H1 (cell line): ENCODE measurements around the gene ZNF521. TPM values are rescaled to one million over a fixed set of nuclear protein-coding genes. Genes with fewer than 3 reads are reported as not detected.

ENCODE experiments used
- CTCF ChIA-PET: fragments of 300-600 bp; sonication (Branson Sonifier 250); formaldehyde crosslinking; loops from one replicate; lab custom pipeline; 2021; ENCODE audit not compliant: partially characterized antibody; lab: Charles Lee
- POLR2A ChIA-PET: fragments of 300-600 bp; sonication (Branson Sonifier 250); formaldehyde crosslinking; loops from one replicate; lab custom pipeline; 2021; ENCODE audit warnings: inconsistent platforms; ENCODE audit not compliant: partially characterized antibody; lab: Charles Lee
- DNase-seq, 2 experiments: peaks; one replicate each; pipeline versions ENCODE4 v3.0.0 to v3.0.0-alpha.2; 2010 to 2022; ENCODE audit warnings: low spot score in 2 of 2, low read depth in 1 of 2, mixed read lengths in 1 of 2
- FAIRE-seq: peaks from 2 replicates; lab custom pipeline; 2011; peaks lifted over from hg19 to GRCh38; lab: Jason Lieb, UNC
- H2AFZ ChIP-seq: 2 replicates; pipeline ENCODE4 v1.8.1; 2012; ENCODE audit warnings: low read length, inconsistent platforms
- H2AK5ac ChIP-seq: 2 replicates; pipeline ENCODE4 v1.6.1; 2013; ENCODE audit warnings: low read depth, low read length
- H2BK120ac ChIP-seq: replicated peaks from 2 replicates; pipeline ENCODE3; 2013; ENCODE audit warnings: low read depth, low read length, inconsistent platforms
- H2BK12ac ChIP-seq: 2 replicates; pipeline ENCODE4 v1.6.1; 2013; ENCODE audit warnings: low read depth, low read length
- H2BK15ac ChIP-seq: 2 replicates; pipeline ENCODE4 v1.6.1; 2013; ENCODE audit warnings: low read length
- H2BK20ac ChIP-seq: 2 replicates; pipeline ENCODE4 v1.6.1; 2013; ENCODE audit warnings: low read length
- H2BK5ac ChIP-seq: 2 replicates; pipeline ENCODE4 v1.6.1; 2013; ENCODE audit warnings: low read depth, low read length
- H3K14ac ChIP-seq: 2 replicates; pipeline ENCODE4 v1.6.1; 2013; ENCODE audit warnings: inconsistent platforms; ENCODE audit not compliant: insufficient read length
- H3K18ac ChIP-seq: 2 replicates; pipeline ENCODE4 v1.6.1; 2013; ENCODE audit warnings: low read length; ENCODE audit errors: extremely low read depth
- H3K23ac ChIP-seq: 2 replicates; pipeline ENCODE4 v1.6.1; 2013; ENCODE audit warnings: inconsistent platforms; ENCODE audit not compliant: insufficient read length
- H3K23me2 ChIP-seq: 2 replicates; pipeline ENCODE4 v1.6.1; 2013; ENCODE audit warnings: low read depth, low read length
- H3K27ac ChIP-seq: 2 replicates; pipeline ENCODE4 v1.6.1; 2011; ENCODE audit warnings: low read depth, low read length, inconsistent platforms
- H3K27me3 ChIP-seq, 4 experiments: replicated peaks in 1 of 4; 1 replicate in 1 of 4; 2 replicates in 3 of 4; pipeline versions ENCODE4 v1.6.1 to v1.8.1; 2011 to 2013; ENCODE audit warnings: low read length in 3 of 4, mild to moderate bottlenecking in 3 of 4, inconsistent platforms in 2 of 4, mixed read lengths in 2 of 4, moderate library complexity in 1 of 4; ENCODE audit not compliant: control insufficient read depth in 3 of 4, insufficient read depth in 3 of 4; ENCODE audit errors: extremely low read depth in 1 of 4
- H3K36me3 ChIP-seq, 4 experiments: 2 replicates each; pipeline versions ENCODE4 v1.6.1 to v1.8.1; 2011 to 2013; ENCODE audit warnings: mild to moderate bottlenecking in 4 of 4, low read length in 3 of 4, moderate library complexity in 2 of 4, control low read depth in 1 of 4, inconsistent platforms in 1 of 4; ENCODE audit not compliant: insufficient read depth in 4 of 4, control insufficient read depth in 2 of 4
- H3K4ac ChIP-seq: replicated peaks from 2 replicates; pipeline ENCODE3; 2013; ENCODE audit warnings: low read length, low read depth, mixed read lengths, inconsistent platforms; ENCODE audit not compliant: insufficient read length
- H3K4me1 ChIP-seq, 4 experiments: replicated peaks in 1 of 4; 1 replicate in 1 of 4; 2 replicates in 3 of 4; pipeline versions ENCODE4 v1.6.1 to v1.8.1; 2011 to 2013; ENCODE audit warnings: low read length in 3 of 4, inconsistent platforms in 2 of 4, mixed read lengths in 1 of 4; ENCODE audit not compliant: insufficient read depth in 4 of 4, control insufficient read depth in 3 of 4
- H3K4me2 ChIP-seq, 2 experiments: 2 replicates each; pipeline versions ENCODE4 v1.6.1 to v1.8.1; 2011 to 2013; ENCODE audit warnings: low read depth in 2 of 2, low read length in 2 of 2, control low read depth in 1 of 2, inconsistent platforms in 1 of 2, mild to moderate bottlenecking in 1 of 2; ENCODE audit not compliant: insufficient read depth in 1 of 2
- H3K4me3 ChIP-seq, 4 experiments: fragments of 200-600, 300-600 bp in 1 of 4; sonication (generic), shearing (Covaris generic), sonication (Bioruptor Twin) in 1 of 4; 2 replicates each; pipeline versions ENCODE4 v1.5.1 to v1.8.1; 2011 to 2016; ENCODE audit warnings: low read length in 4 of 4, low read depth in 3 of 4, control low read depth in 2 of 4, inconsistent platforms in 2 of 4, mild to moderate bottlenecking in 2 of 4, mixed read lengths in 1 of 4, moderate library complexity in 1 of 4; ENCODE audit not compliant: insufficient read depth in 2 of 4; ENCODE audit errors: extremely low read depth in 1 of 4
- H3K56ac ChIP-seq: replicated peaks from 2 replicates; pipeline ENCODE3; 2013; ENCODE audit warnings: low read depth, mild to moderate bottlenecking, mixed read lengths, low read length, inconsistent platforms; ENCODE audit not compliant: insufficient read length
- H3K79me1 ChIP-seq: 2 replicates; pipeline ENCODE4 v1.6.1; 2013; ENCODE audit warnings: low read depth, low read length, control low read depth
- H3K79me2 ChIP-seq, 2 experiments: 2 replicates each; pipeline versions ENCODE4 v1.6.1 to v1.8.1; 2012 to 2013; ENCODE audit warnings: low read length in 2 of 2, mild to moderate bottlenecking in 2 of 2, inconsistent platforms in 1 of 2; ENCODE audit not compliant: insufficient read depth in 2 of 2, control insufficient read depth in 1 of 2
- H3K9ac ChIP-seq, 4 experiments: replicated peaks in 1 of 4; 1 replicate in 1 of 4; 2 replicates in 3 of 4; pipeline versions ENCODE4 v1.6.1 to v1.8.1; 2011 to 2013; ENCODE audit warnings: low read depth in 3 of 4, low read length in 3 of 4, control low read depth in 2 of 4, mild to moderate bottlenecking in 2 of 4, moderate library complexity in 2 of 4, inconsistent platforms in 1 of 4; ENCODE audit errors: extremely low read depth in 1 of 4
- H3K9me3 ChIP-seq, 2 experiments: 2 replicates each; pipeline versions ENCODE4 v1.6.1 to v1.8.1; 2012 to 2013; ENCODE audit warnings: mild to moderate bottlenecking in 2 of 2, moderate library complexity in 2 of 2, control low read depth in 1 of 2, inconsistent platforms in 1 of 2, low read depth in 1 of 2, low read length in 1 of 2, mixed read lengths in 1 of 2; ENCODE audit not compliant: insufficient read depth in 2 of 2
- H4K20me1 ChIP-seq, 2 experiments: replicated peaks in 1 of 2; 2 replicates each; pipeline versions ENCODE3 to v1.8.1; 2011 to 2013; ENCODE audit warnings: inconsistent platforms in 2 of 2, low read length in 2 of 2, mild to moderate bottlenecking in 1 of 2; ENCODE audit not compliant: insufficient read depth in 2 of 2, control insufficient read depth in 1 of 2
- H4K5ac ChIP-seq: 2 replicates; pipeline ENCODE4 v1.6.1; 2013; ENCODE audit warnings: low read length, low read depth, mixed read lengths, inconsistent platforms; ENCODE audit not compliant: insufficient read length
- H4K8ac ChIP-seq: 2 replicates; pipeline ENCODE4 v1.8.0; 2013; ENCODE audit warnings: mild to moderate bottlenecking, moderate library complexity, low read length, inconsistent platforms; ENCODE audit not compliant: insufficient read depth; ENCODE audit errors: extremely low read depth
- H4K91ac ChIP-seq: replicated peaks from 2 replicates; pipeline ENCODE3; 2013; ENCODE audit warnings: low read length, mixed read lengths, inconsistent platforms; ENCODE audit not compliant: insufficient read length
- ASH2L ChIP-seq: fragments of 200-600, 300-600 bp; sonication (generic); IDR thresholded peaks from one replicate; pipeline ENCODE4 v1.7.1; 2017; ENCODE audit warnings: low read length
- BACH1 ChIP-seq: IDR thresholded peaks from 2 replicates; pipeline ENCODE4 v1.6.1; 2012; ENCODE audit warnings: low read length, improper control_type of control experiment
- BRCA1 ChIP-seq: IDR thresholded peaks from 2 replicates; pipeline ENCODE4 v1.6.1; 2012; ENCODE audit warnings: low read depth, low read length, improper control_type of control experiment
- CBX8 ChIP-seq: fragments of 300-800, 300-1000 bp; sonication (generic); IDR thresholded peaks from 2 replicates; pipeline ENCODE4 v1.7.1; 2016; ENCODE audit warnings: low read depth, low read length, borderline replicate concordance
- CHD2 ChIP-seq: IDR thresholded peaks from 2 replicates; pipeline ENCODE4 v1.6.1; 2012; ENCODE audit warnings: low read length, improper control_type of control experiment
- CREB1 ChIP-seq: IDR thresholded peaks from 2 replicates; pipeline ENCODE4 v1.6.1; 2012; ENCODE audit warnings: inconsistent platforms
- EP300 ChIP-seq, 2 experiments: IDR thresholded peaks; 1 replicate in 1 of 2; 2 replicates in 1 of 2; pipeline ENCODE4 v1.6.1; 2011 to 2012; ENCODE audit warnings: low read depth in 2 of 2, low read length in 2 of 2, mild to moderate bottlenecking in 2 of 2, borderline replicate concordance in 1 of 2, inconsistent platforms in 1 of 2, moderate library complexity in 1 of 2
- EZH2 ChIP-seq: fragments of 200-600 bp; sonication (generic); IDR thresholded peaks from 2 replicates; pipeline ENCODE4 v1.7.1; 2012; ENCODE audit warnings: low read depth, mild to moderate bottlenecking, moderate library complexity, low read length, inconsistent platforms; ENCODE audit not compliant: severe bottlenecking
- MAFK ChIP-seq: IDR thresholded peaks from 2 replicates; pipeline ENCODE4 v1.6.1; 2012; ENCODE audit warnings: low read depth, mild to moderate bottlenecking, improper control_type of control experiment, low read length
- POLR2AphosphoS5 ChIP-seq: IDR thresholded peaks from 2 replicates; pipeline ENCODE4 v1.6.1; 2011; ENCODE audit warnings: low read depth, low read length
- POU5F1 ChIP-seq: IDR thresholded peaks from 2 replicates; pipeline ENCODE4 v1.6.1; 2011; ENCODE audit warnings: low read depth, mild to moderate bottlenecking, low read length, moderate library complexity
- RXRA ChIP-seq: IDR thresholded peaks from 2 replicates; pipeline ENCODE4 v1.6.1; 2011; ENCODE audit warnings: low read depth, mild to moderate bottlenecking, low read length, moderate library complexity; ENCODE audit not compliant: insufficient read depth
- SIRT6 ChIP-seq: IDR thresholded peaks from one replicate; pipeline ENCODE4 v1.7.1; 2012; ENCODE audit warnings: low read length, inconsistent platforms
- TCF12 ChIP-seq: IDR thresholded peaks from 2 replicates; pipeline ENCODE4 v1.6.1; 2011; ENCODE audit warnings: low read depth, mild to moderate bottlenecking, low read length
- WGBS, 2 experiments: shearing (Covaris generic) in 1 of 2; methylation state at CpG; one replicate each; pipeline versions ENCODE4 v1.1.6 to v1.1.7; 2013 to 2015; ENCODE audit warnings: low lambda C conversion rate in 2 of 2, mixed read lengths in 2 of 2, inconsistent platforms in 1 of 2, low coverage in 1 of 2, missing lambda C conversion rate in 1 of 2; ENCODE audit not compliant: insufficient replicate concordance in 2 of 2, insufficient coverage in 1 of 2, insufficient read length in 1 of 2; ENCODE audit errors: extremely low coverage in 1 of 2, missing lambda C conversion rate in 1 of 2; 5-methylcytosine and 5-hydroxymethylcytosine counted together
- polyA plus RNA-seq, 7 experiments: library from polyadenylated mRNA; depleted of rRNA in 3 of 7; stranded (reverse) in 5 of 7; unstranded in 2 of 7; fragments of >200 nt in 5 of 7; fragments of 200-250 nt in 2 of 7; gene quantifications; 1 replicate in 5 of 7; 2 replicates in 1 of 7; 4 replicates in 1 of 7; pipeline versions ENCODE4 v1.2.1 to v1.2.3, GENCODE V29; 2011 to 2013; ENCODE audit warnings: missing spikeins in 2 of 7, mixed read lengths in 2 of 7
- total RNA-seq: library from RNA; stranded (reverse); fragmentation: NEBNext Ultra II Directional; extraction: Animal tissue kit (Norgen Biotek cat#: 25700); gene quantifications from 2 replicates; pipeline ENCODE4 v1.2.1, GENCODE V29; 2021
- TF ChIP-seq, protein P1 (sequence below): IDR thresholded peaks from 2 replicates; pipeline ENCODE4 v1.6.1; 2012; ENCODE audit warnings: inconsistent platforms

ZNF521 gene
- total and polyA plus RNA-seq, 2 of the 8 experiments (the other 6 are each of a cell fraction or from before 2014, with no cell fraction given): 9.5 to 15.8 TPM

DNA sequence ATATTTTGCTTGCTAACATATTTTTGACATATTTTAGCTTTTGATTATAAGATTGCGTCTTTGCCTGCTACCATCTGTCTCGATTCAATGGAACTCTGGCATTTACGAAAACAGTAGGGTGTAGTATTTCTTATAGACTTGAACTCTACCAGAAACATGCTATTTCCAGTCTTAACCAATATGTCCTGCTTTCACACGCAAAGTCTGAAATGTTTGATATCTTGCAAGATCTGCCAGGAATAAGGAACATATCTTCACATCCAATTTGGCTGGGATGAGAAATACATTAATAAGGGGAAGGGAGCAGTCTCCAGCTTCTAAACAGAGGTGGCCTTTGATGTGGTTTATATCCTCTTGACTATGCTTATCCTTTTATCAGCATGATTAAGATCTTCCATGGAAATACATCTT, 299.4 kb downstream of the ZNF521 start:
- H2AFZ ChIP-seq: no peak overlapping the region
- peaks cover 18 to 41% (median 35%) of the 10 kb centered on the region in 4 experiments for H3K27me3 ChIP-seq
- H4K20me1 ChIP-seq: peaks cover 3 to 4% of the 10 kb centered on the region in 2 experiments
- no peaks in the 10 kb centered on the region for H3K9me3 ChIP-seq
- H3K14ac ChIP-seq: no peak overlapping the region
- no peaks in the 10 kb centered on the region for H3K79me2 ChIP-seq
- H2BK5ac ChIP-seq: no peak overlapping the region
- no peak overlapping the region for H3K4me3 ChIP-seq
- no peak overlapping the region for H4K5ac ChIP-seq
- H3K4me1 ChIP-seq: peaks cover 0 to 3% (median 2%) of the 10 kb centered on the region in 4 experiments; a peak in 5 of 7 replicates
- no peak overlapping the region for H3K23ac ChIP-seq
- no peaks in the 10 kb centered on the region for H3K79me1 ChIP-seq
- H2AK5ac ChIP-seq: no peak overlapping the region
- no peak overlapping the region for H3K27ac ChIP-seq
- no peak overlapping the region for H2BK12ac ChIP-seq
- ChIA-PET CTCF (interaction anchor here (0.8 to 0.9 kb wide), 3 partner anchors 11 to 16 kb away, joined by 3 read pairs; no protein-coding TSS in a partner anchor), POLR2A (no interaction called here)
- no peaks in the 10 kb centered on the region for H3K23me2 ChIP-seq
- no peak overlapping the region for H2BK20ac ChIP-seq
- H3K18ac ChIP-seq: no peak overlapping the region
- no peak overlapping the region for H3K56ac ChIP-seq
- H3K9ac ChIP-seq: no peak overlapping the region
- no peak overlapping the region for H3K4ac ChIP-seq
- H2BK120ac ChIP-seq: no peak overlapping the region
- H4K8ac ChIP-seq: no peak overlapping the region
- no peaks in the 10 kb centered on the region for H3K36me3 ChIP-seq
- H3K4me2 ChIP-seq: no peak overlapping the region
- no peak overlapping the region for H4K91ac ChIP-seq
- FAIRE-seq: no peak
- DNase-seq: no peak
- no peak overlapping the region for H2BK15ac ChIP-seq
- WGBS, 2 experiments: 94% methylated on average over 4 of the region's 4 CpGs; no CpG with 5 or more reads in 1 of the 2 experiments
- TF ChIP-seq EP300 (IDR thresholded peaks at IDR 0.05; ENCODE audit: borderline replicate concordance in 1 of 2, low read depth in 2 of 2, low read length in 2 of 2) (no peak), CHD2 (no peak), POLR2AphosphoS5 (no peak), RXRA (no peak), TCF12 (no peak), EZH2 (no peak), MAFK (no peak), BACH1 (no peak), BRCA1 (no peak), CREB1 (no peak), CBX8 (no peak), POU5F1 (no peak), SIRT6 (no peak), ASH2L (no peak)
- TF ChIP-seq, protein P1, sequence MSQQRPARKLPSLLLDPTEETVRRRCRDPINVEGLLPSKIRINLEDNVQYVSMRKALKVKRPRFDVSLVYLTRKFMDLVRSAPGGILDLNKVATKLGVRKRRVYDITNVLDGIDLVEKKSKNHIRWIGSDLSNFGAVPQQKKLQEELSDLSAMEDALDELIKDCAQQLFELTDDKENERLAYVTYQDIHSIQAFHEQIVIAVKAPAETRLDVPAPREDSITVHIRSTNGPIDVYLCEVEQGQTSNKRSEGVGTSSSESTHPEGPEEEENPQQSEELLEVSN: no peak
